SK-N-SH treated with all-trans-retinoic acid at 6 μM for 48 hours (cell line): ENCODE results near the gene HRNR.

Experiments used
- ARNTL ChIP-seq: fragments of 450-650 bp; formaldehyde crosslinking; IDR thresholded peaks from 2 replicates; pipeline ENCODE4 v1.5.0; 2020; ENCODE audit warnings: low read depth, mild to moderate bottlenecking, moderate library complexity, borderline replicate concordance
- TCF4 ChIP-seq: fragments of 250-450 bp; sonication (Bioruptor Pico); IDR thresholded peaks from 2 replicates; pipeline ENCODE4 v1.8.0; 2021; ENCODE audit warnings: mild to moderate bottlenecking, moderate library complexity, borderline replicate concordance

- TF ChIP-seq TCF4 (CRISPR knock-in tag) (no peak), ARNTL (no peak)
Measured at GRCh38 chr1:152168535-152168868, 55.5 kb downstream of the HRNR start.
